HEK293T (cell line): ENCODE results near the gene SUSD4.

Experiments
- BHLHE40 ChIP-seq: fragments of 450-650 bp; IDR thresholded peaks from 2 replicates; pipeline ENCODE4 v1.6.1; 2016; ENCODE audit warnings: mild to moderate bottlenecking, moderate library complexity, borderline replicate concordance
- LEF1 ChIP-seq: fragments of 450-650 bp; IDR thresholded peaks from 2 replicates; pipeline ENCODE4 v1.6.1; 2017; ENCODE audit warnings: mild to moderate bottlenecking, borderline replicate concordance
- TARDBP ChIP-seq: fragments of 450-650 bp; IDR thresholded peaks from 2 replicates; pipeline ENCODE4 v1.6.1; 2016

GRCh38 chr1:223301371-223301770 is 62.6 kb downstream of the SUSD4 start:
- TF ChIP-seq BHLHE40: no peak
- TF ChIP-seq LEF1: no peak
- no peak for TF ChIP-seq TARDBP
